IPS-15b (cell line): ENCODE data around the gene SLC25A10.
A peak's percentile ranks its signal among the peaks of the same experiment; 100 is the strongest.

ENCODE experiments used
- H3K27me3 ChIP-seq: one replicate; pipeline ENCODE4 v1.6.1; 2013; ENCODE audit warnings: low read length; ENCODE audit not compliant: control insufficient read depth, insufficient read depth
- H3K36me3 ChIP-seq: one replicate; pipeline ENCODE4 v1.6.1; 2013; ENCODE audit warnings: low read length; ENCODE audit not compliant: control insufficient read depth, insufficient read depth
- H3K4me1 ChIP-seq: one replicate; pipeline ENCODE4 v1.6.1; 2013; ENCODE audit warnings: mild to moderate bottlenecking, low read length; ENCODE audit not compliant: control insufficient read depth, insufficient read depth
- H3K4me3 ChIP-seq: one replicate; pipeline ENCODE4 v1.5.1; 2013; ENCODE audit warnings: low read depth, low read length
- H3K9ac ChIP-seq: one replicate; pipeline ENCODE4 v1.6.1; 2013; ENCODE audit warnings: low read depth, mild to moderate bottlenecking, low read length
- H3K9me3 ChIP-seq: one replicate; pipeline ENCODE4 v1.6.1; 2013; ENCODE audit warnings: mild to moderate bottlenecking, low read length; ENCODE audit not compliant: control insufficient read depth, insufficient read depth

SLC25A10 gene

GRCh38 chr17:81676906-81677305 is 35.2 kb upstream of the SLC25A10 start:
- no peak overlapping the region for H3K9ac ChIP-seq
- no peak overlapping the region for H3K4me3 ChIP-seq
- no peaks in the 10 kb centered on the region for H3K27me3 ChIP-seq
- peaks cover 19% of the 10 kb centered on the region for H3K36me3 ChIP-seq
- H3K4me1 ChIP-seq, result no peaks in the 10 kb centered on the region
- H3K9me3 ChIP-seq, result no peaks in the 10 kb centered on the region

- Histone ChIP-seq H3K4me3 (no peak overlapping the region), H3K4me1 (peaks cover 6% of the 10 kb centered on the region), H3K27me3 (no peaks in the 10 kb centered on the region), H3K36me3 (peaks cover 11% of the 10 kb centered on the region), H3K9ac (no peak overlapping the region), H3K9me3 (no peaks in the 10 kb centered on the region)
Measured at GRCh38 chr17:81680150-81680549, 31.9 kb upstream of the SLC25A10 start.

GRCh38 chr17:81681672-81682071 is 30.4 kb upstream of the SLC25A10 start:
- H3K4me3 ChIP-seq, result no peak overlapping the region
- H3K4me1 ChIP-seq, result peaks cover 6% of the 10 kb centered on the region
- no peaks in the 10 kb centered on the region for H3K27me3 ChIP-seq
- no peak overlapping the region for H3K9ac ChIP-seq
- peaks cover 24% of the 10 kb centered on the region for H3K36me3 ChIP-seq
- H3K9me3 ChIP-seq, result no peaks in the 10 kb centered on the region

GRCh38 chr17:81682565-81683207 is 29.4 kb upstream of the SLC25A10 start:
- H3K27me3 ChIP-seq, result no peaks in the 10 kb centered on the region
- no peaks in the 10 kb centered on the region for H3K9me3 ChIP-seq
- H3K36me3 ChIP-seq, result peaks cover 35% of the 10 kb centered on the region
- peaks cover 6% of the 10 kb centered on the region for H3K4me1 ChIP-seq
- H3K9ac ChIP-seq, result peak overlapping the region; percentile 90
- peak overlapping the region; percentile 82 for H3K4me3 ChIP-seq

- Histone ChIP-seq H3K36me3 (peaks cover 39% of the 10 kb centered on the region), H3K4me1 (peaks cover 6% of the 10 kb centered on the region), H3K9me3 (no peaks in the 10 kb centered on the region), H3K27me3 (no peaks in the 10 kb centered on the region), H3K4me3 (peak overlapping the region; percentile 82), H3K9ac (peak overlapping the region; percentile 90)
Measured at GRCh38 chr17:81683208-81683583, 28.9 kb upstream of the SLC25A10 start.

- peaks cover 42% of the 10 kb centered on the region for H3K36me3 ChIP-seq
- no peaks in the 10 kb centered on the region for H3K9me3 ChIP-seq
- peak within 1 kb of the TSS; percentile 90 for H3K9ac ChIP-seq
- H3K4me3 ChIP-seq, result peak within 1 kb of the TSS; percentile 82
- peaks cover 6% of the 10 kb centered on the region for H3K4me1 ChIP-seq
- no peaks in the 10 kb centered on the region for H3K27me3 ChIP-seq
Measured at GRCh38 chr17:81683584-81684441, 28.3 kb upstream of the SLC25A10 start, which contains the start of the genes ARL16 and HGS. ARL16 (minus strand) TSS chr17:81683797; CDS start chr17:81683753, 44 bp downstream. HGS (plus strand) TSS chr17:81684011; CDS start chr17:81684067, 56 bp downstream.

GRCh38 chr17:81684442-81684911 is 27.6 kb upstream of the SLC25A10 start:
- Histone ChIP-seq H3K4me1 (peaks cover 6% of the 10 kb centered on the region), H3K4me3 (peak overlapping the region; percentile 82), H3K36me3 (peaks cover 49% of the 10 kb centered on the region), H3K9ac (peak overlapping the region; percentile 41), H3K27me3 (no peaks in the 10 kb centered on the region), H3K9me3 (no peaks in the 10 kb centered on the region)

GRCh38 chr17:81685108-81685507 is 27.0 kb upstream of the SLC25A10 start:
- Histone ChIP-seq H3K4me3 (peak overlapping the region; percentile 82), H3K36me3 (peaks cover 55% of the 10 kb centered on the region), H3K4me1 (peaks cover 6% of the 10 kb centered on the region)

GRCh38 chr17:81686614-81687013 is 25.5 kb upstream of the SLC25A10 start:
- no peaks in the 10 kb centered on the region for H3K9me3 ChIP-seq
- H3K36me3 ChIP-seq, result peaks cover 62% of the 10 kb centered on the region
- no peak overlapping the region for H3K4me3 ChIP-seq
- H3K4me1 ChIP-seq, result peaks cover 6% of the 10 kb centered on the region
- no peaks in the 10 kb centered on the region for H3K27me3 ChIP-seq
- H3K9ac ChIP-seq, result no peak overlapping the region

More at GRCh38 chr17:81685108-81685507, 27.0 kb upstream of the SLC25A10 start:
- Histone ChIP-seq H3K9me3 (no peaks in the 10 kb centered on the region), H3K9ac (no peak overlapping the region), H3K27me3 (no peaks in the 10 kb centered on the region)

GRCh38 chr17:81687770-81688541 is 24.1 kb upstream of the SLC25A10 start:
- Histone ChIP-seq H3K4me3 (no peak overlapping the region), H3K9me3 (no peaks in the 10 kb centered on the region), H3K9ac (no peak overlapping the region), H3K27me3 (no peaks in the 10 kb centered on the region), H3K36me3 (peaks cover 68% of the 10 kb centered on the region), H3K4me1 (peaks cover 6% of the 10 kb centered on the region)

- Histone ChIP-seq H3K4me3 (no peak overlapping the region), H3K9me3 (no peaks in the 10 kb centered on the region), H3K9ac (no peak overlapping the region), H3K27me3 (no peaks in the 10 kb centered on the region), H3K36me3 (peaks cover 69% of the 10 kb centered on the region), H3K4me1 (peaks cover 6% of the 10 kb centered on the region)
Measured at GRCh38 chr17:81688616-81689015, 23.5 kb upstream of the SLC25A10 start.
